Measurements from ENCODE around the gene GHRL.

GHRL gene

DNA sequence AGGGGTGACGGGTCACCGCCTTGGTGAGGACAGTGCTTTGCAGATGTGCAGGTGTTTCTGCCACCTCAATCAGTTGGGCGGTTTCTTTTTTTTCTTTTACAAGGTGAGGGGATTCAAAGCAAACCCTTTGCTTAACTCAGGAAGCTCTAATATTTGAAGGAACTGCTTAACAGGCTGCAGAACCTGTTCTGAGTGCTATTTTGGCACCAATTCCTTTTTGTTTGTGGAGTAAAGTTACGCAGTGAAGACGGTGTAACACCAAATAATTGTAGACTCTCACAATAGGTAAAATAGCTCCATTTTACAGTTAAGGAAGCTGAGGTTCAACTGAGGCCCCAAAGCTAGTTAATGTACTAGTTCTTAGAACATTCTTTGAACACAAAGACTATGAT lies 6.6 kb downstream of the GHRL start:
- TF ChIP-seq CTCF (IDR thresholded peaks at IDR 0.05; ENCODE audit: insufficient read depth, low read depth, low read length, missing control alignments): no peak
- no peak overlapping the region for H3K4me3 ChIP-seq (ENCODE audit: low read depth, low read length)

GRCh38 chr3:10285272-10286132 lies 7.2 kb downstream of the GHRL start:
- H3K4me3 ChIP-seq (ENCODE audit: low read depth, low read length): no peak overlapping the region
- no peak for DNase-seq (ENCODE audit: low read depth)
- no peak for TF ChIP-seq CTCF (IDR thresholded peaks at IDR 0.05; ENCODE audit: insufficient read depth, low read depth, low read length, missing control alignments)

More for the DNA sequence above, 6.6 kb downstream of the GHRL start:
- no peak for DNase-seq (ENCODE audit: low read depth)

GRCh38 chr3:10284496-10284895 lies 8.3 kb downstream of the GHRL start:
- no peak for TF ChIP-seq CTCF (IDR thresholded peaks at IDR 0.05; ENCODE audit: insufficient read depth, low read depth, low read length, missing control alignments)
- DNase-seq (ENCODE audit: low read depth): peak; percentile 75
- no peak overlapping the region for H3K4me3 ChIP-seq (ENCODE audit: low read depth, low read length)

DNA sequence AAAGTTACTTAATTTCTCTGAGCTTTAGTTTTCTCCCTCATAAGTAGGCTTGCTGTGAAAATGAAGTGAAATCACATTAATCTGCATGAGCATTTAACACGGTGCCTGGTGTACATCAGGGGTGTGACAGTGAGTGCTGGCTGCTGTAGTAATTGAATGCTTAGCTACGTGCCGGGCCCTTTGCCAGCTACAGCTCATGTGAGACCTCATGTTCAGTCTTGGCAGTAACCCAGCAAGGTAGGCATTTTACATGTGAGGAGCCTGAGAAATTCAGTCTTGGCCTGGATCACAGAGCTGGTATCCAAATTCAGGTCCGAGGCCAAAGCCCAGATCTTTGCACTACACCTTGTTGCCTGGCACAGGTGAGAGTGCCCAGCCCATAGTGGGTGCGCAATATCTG lies 9.1 kb downstream of the GHRL start:
- no peak for TF ChIP-seq CTCF (IDR thresholded peaks at IDR 0.05; ENCODE audit: insufficient read depth, low read depth, low read length, missing control alignments)
- DNase-seq (ENCODE audit: low read depth): no peak
- no peak overlapping the region for H3K4me3 ChIP-seq (ENCODE audit: low read depth, low read length)

DNA sequence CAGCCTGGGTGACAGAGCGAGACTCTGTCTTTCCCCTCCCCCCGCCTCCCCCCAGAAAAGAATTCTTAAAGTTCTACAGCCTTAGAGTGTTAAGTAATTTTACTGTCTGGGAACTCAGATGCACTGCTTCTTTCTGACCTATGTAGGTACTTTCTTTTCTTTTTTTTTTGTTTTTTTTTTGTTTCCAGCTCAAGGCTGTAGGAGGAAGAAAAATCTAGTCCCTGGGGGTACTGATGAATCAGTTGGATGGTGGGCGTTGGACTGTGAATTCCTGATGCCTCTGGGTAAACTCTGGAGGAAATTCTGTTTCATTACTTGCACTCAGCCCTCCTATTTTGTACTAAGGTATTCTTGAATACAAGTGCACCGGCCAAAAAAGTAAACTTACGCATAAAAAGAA lies 10.8 kb downstream of the GHRL start:
- DNase-seq (ENCODE audit: low read depth): no peak

GRCh38 chr3:10280571-10280970 lies 12.2 kb downstream of the GHRL start:
- H3K4me3 ChIP-seq (ENCODE audit: low read depth, low read length): no peak overlapping the region
- TF ChIP-seq CTCF (IDR thresholded peaks at IDR 0.05; ENCODE audit: insufficient read depth, low read depth, low read length, missing control alignments): no peak
- no peak for DNase-seq (ENCODE audit: low read depth)

More for the DNA sequence above, 10.8 kb downstream of the GHRL start:
- no peak for TF ChIP-seq CTCF (IDR thresholded peaks at IDR 0.05; ENCODE audit: insufficient read depth, low read depth, low read length, missing control alignments)
- no peak overlapping the region for H3K4me3 ChIP-seq (ENCODE audit: low read depth, low read length)

DNA sequence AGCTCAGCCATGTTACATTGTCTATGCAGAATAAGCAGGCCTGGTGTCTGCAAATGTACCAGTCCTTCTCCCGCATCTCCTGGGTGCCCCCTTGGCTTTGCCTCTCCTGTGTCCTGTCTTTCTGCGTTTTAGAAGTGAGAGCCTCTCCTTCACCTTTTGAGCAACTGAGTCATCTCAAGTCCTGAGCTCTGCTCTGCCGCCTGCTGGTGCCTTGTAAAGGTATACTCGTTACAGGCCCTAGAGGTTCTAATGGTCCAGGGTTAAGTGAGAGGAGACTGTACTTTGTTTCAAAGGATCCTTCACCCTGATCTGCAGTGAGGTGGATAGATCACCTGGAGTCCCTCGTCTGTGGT lies 12.6 kb downstream of the GHRL start:
- no peak for TF ChIP-seq CTCF (IDR thresholded peaks at IDR 0.05; ENCODE audit: insufficient read depth, low read depth, low read length, missing control alignments)
- no peak for DNase-seq (ENCODE audit: low read depth)
- no peak overlapping the region for H3K4me3 ChIP-seq (ENCODE audit: low read depth, low read length)
